HG02938 (cell line): ENCODE results near the gene TMEM271.
"Not testable (repeated sequence)": the region's sequence is repeated elsewhere in the genome, so short reads cannot be mapped to it uniquely, and the experiment has no call there.

Experiments used
- ATAC-seq: cut with Tn5 transposase; IDR thresholded peaks from one replicate; pipeline ENCODE4 v1.9.1; 2021; ENCODE audit warnings: mild to moderate bottlenecking, moderate library complexity; ENCODE audit not compliant: unreplicated experiment

The TMEM271 gene

GRCh38 chr4:610411-611261 is 34.5 kb upstream of the TMEM271 start:
- no peak for ATAC-seq

GRCh38 chr4:609400-610050 is 33.4 kb upstream of the TMEM271 start:
- ATAC-seq = no peak

- no peak for ATAC-seq
Observed at GRCh38 chr4:608236-608635, 32.1 kb upstream of the TMEM271 start.

- ATAC-seq = no peak
Observed at GRCh38 chr4:605702-606425, 29.8 kb upstream of the TMEM271 start.

GRCh38 chr4:604131-604530 is 28.0 kb upstream of the TMEM271 start:
- ATAC-seq = no peak

DNA sequence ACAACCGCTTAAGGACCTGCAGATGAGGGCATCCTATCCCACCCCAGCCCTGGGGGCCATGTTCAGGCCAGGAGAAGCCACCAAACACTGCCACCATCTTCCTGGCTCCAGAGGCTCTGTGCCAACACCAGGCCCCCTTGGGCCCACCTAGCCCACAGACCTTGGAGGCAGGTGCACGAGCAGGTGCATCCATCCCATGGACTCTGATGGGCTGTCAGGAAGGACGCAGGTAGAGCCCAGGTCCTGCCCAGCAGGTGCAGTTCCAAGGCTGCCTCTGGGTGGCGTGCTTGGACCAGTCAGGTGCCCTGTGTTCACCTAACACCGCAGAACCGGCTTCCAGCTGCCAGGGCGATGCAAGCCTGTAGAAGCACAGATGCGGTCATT is 26.5 kb upstream of the TMEM271 start:
- ATAC-seq = no peak

DNA sequence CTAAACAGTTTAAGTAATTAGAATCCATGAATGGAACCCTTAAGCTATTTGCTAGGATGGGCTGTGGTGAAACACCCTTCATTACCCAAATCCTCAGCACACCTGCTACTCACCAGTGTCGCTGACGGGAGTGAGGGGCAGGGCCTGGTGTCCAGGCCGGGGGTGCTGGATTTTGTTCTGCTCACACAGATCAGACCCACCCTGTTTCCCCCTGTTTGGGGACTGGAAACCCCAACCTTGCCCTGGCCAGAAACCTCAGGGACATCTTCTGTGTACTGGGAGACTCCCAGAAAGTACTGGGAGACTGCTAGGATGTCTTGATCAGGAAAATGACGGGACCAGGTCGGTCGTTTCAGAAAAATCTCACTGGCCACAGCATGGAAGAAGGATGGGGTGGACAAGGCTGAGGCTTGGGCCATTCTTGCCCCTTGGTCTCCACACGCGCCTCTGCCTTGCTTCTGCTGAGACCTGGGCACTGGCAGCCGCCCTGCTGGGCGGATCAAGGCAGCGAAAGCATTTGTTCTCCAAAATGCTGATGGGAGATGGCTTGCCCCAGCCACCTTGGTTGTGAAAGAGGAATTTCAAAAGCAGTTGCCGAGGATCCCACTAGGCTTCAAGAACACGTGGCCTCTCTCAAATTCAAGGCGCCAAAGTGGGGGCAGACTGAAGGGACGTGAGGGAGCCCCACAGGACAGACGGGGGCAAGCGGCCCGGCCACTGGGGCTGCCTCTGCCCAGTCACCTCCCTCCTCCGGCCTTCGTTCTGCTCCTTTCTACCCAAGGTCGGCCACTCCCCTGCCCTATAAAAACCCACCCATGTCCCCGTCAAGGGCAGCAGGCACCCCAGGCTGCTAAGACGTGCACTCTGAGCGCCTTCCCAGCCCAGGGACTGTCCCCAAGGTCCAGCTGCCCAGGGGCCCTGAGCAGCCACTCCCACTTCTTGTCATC is 25.8 kb upstream of the TMEM271 start:
- no peak for ATAC-seq

DNA sequence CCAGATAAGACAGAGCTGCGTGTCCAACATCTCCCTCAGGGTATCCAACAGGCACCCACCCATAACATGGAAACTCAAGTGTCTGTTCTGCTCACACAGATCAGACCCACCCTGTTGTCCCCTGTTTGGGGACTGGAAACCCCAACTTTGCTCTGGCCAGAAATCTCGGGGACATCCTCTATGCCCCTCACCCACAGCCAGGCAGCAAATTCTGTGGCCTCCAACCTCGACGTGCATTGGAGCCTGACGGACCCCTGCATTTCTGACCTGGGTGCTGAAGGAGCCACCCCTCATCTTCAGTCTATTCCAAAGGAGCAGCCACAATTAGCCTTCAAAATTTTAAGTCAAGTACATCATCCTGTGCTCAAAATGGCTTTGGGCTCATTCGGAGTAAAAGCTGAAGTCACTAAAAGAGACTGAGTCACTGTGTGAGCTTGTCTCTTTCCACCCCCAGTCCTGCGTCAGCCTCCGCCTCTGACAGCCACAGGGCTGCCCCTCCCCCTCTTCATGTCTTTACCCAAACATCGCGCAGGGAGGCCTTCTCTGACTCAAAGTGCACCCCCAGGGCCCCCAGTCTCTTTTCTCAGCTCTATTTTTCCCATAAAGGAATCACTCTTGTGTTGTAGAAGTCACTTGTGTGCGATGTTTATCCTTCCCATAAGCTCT is 24.9 kb upstream of the TMEM271 start:
- no peak for ATAC-seq

- ATAC-seq = no peak
Observed at GRCh38 chr4:600166-600565, 24.1 kb upstream of the TMEM271 start.

DNA sequence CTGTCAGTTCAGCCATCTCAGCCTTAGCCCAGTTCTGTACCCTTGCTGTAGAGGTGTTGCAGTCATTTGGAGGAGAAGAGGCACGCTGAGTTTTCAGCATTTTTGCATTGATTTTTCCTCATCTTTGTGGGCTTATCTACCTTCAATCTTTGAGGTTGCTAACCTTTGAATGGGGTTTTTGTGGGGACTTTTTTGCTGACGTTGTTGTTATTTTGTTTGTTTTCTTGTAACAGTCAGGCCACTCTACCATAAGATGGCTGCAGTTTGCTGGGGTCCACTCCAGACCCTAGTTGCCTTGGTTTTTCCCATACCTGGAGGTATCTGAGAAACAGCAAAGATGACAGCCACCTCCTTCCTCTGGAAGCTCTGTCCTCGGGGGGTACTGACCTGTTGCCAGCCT is 22.8 kb upstream of the TMEM271 start:
- no peak for ATAC-seq

DNA sequence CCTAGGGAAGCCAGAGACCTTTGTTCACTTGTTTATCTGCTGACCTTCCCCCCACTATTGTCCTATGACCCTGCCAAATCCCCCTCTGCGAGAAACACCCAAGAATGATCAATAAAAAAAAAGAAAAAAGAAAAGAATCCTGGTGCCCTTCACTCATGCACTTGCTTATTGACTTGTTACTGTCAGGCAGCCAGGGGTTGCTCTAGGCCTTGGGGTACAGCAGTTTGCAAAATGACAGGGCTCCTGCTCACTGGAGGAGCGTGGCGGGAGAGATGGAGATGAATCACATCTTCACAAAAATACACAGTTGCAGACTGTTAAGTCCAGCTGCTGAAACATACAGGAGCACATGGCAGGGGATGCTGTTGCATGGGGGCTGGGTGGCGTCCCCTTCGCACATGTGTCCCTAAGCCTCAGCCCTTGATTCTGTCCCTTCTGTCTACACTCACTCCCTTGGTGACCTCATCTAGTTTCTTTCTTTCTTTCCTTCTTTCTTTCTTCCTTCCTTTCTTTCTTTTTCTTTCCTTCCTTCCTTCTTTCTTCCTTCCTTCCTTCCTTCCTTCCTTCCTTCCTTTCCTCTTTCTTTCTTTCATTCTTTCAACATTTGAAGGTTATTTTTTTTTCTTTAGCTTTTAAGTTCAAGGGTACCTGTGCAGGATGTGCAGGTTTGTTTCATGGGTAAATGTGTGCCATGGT is 16.9 kb upstream of the TMEM271 start:
- ATAC-seq = no peak

DNA sequence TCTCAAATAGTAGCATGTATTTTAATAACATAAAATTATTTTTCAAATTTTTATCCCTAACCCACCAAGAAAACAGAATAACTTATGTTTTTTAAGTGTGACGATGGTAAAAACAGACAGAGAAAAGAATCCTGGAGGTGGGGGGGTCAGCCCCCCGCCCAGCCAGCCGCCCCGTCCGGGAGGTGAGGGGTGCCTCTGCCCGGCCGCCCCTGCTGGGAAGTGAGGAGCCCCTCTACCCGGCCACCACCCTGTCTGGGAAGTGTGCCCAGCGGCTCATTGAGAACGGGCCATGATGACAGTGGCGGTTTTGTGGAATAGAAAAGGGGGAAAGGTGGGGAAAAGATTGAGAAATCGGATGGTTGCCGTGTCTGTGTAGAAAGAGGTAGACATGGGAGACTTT is 16.1 kb upstream of the TMEM271 start:
- ATAC-seq = not testable (repeated sequence)

- ATAC-seq = no peak
Observed at GRCh38 chr4:590313-590841, 14.3 kb upstream of the TMEM271 start.

GRCh38 chr4:589219-589963 is 13.3 kb upstream of the TMEM271 start:
- no peak for ATAC-seq

- no peak for ATAC-seq
Observed at GRCh38 chr4:588351-588849, 12.3 kb upstream of the TMEM271 start.

- no peak for ATAC-seq
Observed at GRCh38 chr4:587671-588350, 11.7 kb upstream of the TMEM271 start.

- ATAC-seq = no peak
Observed at GRCh38 chr4:583820-584219, 7.7 kb upstream of the TMEM271 start.
